Smooth muscle cell (in vitro differentiated cells): ENCODE data around the gene APOA5. TPM values are rescaled to one million over a fixed set of nuclear protein-coding genes. Genes with fewer than 3 reads are reported as not detected.

ENCODE experiments used
- DNase-seq: peaks from one replicate; lab custom pipeline; 2025; ENCODE audit not compliant: unreplicated experiment; lab: John Stamatoyannopoulos, UW
- H2AFZ ChIP-seq: fragments of 200-600 bp; sonication (generic); 2 replicates; pipeline ENCODE4 v1.6.0; 2016; ENCODE audit warnings: antibody characterized with exemption, low read depth, mild to moderate bottlenecking
- H3F3A ChIP-seq: fragments of 200-600 bp; sonication (generic); 2 replicates; pipeline ENCODE4 v1.6.0; 2017; ENCODE audit warnings: antibody characterized with exemption, low read depth
- H3K27ac ChIP-seq: fragments of 200-600 bp; sonication (generic); 2 replicates; pipeline ENCODE4 v1.5.1; 2016; ENCODE audit warnings: low read depth, mild to moderate bottlenecking
- H3K27me3 ChIP-seq: fragments of 200-600 bp; sonication (generic); 2 replicates; pipeline ENCODE4 v1.6.1; 2016; ENCODE audit warnings: low read depth, mild to moderate bottlenecking
- H3K36me3 ChIP-seq: fragments of 200-600 bp; sonication (generic); 2 replicates; pipeline ENCODE4 v1.5.1; 2016; ENCODE audit warnings: low read depth
- H3K4me1 ChIP-seq: fragments of 200-600 bp; sonication (generic); 2 replicates; pipeline ENCODE4 v1.5.1; 2016; ENCODE audit warnings: low read depth
- H3K4me2 ChIP-seq: fragments of 200-600 bp; sonication (generic); 2 replicates; pipeline ENCODE4 v1.6.0; 2016; ENCODE audit warnings: mild to moderate bottlenecking
- H3K4me3 ChIP-seq: fragments of 200-600 bp; sonication (generic); 2 replicates; pipeline ENCODE4 v1.5.1; 2016; ENCODE audit warnings: mild to moderate bottlenecking
- H3K79me2 ChIP-seq: fragments of 200-600 bp; sonication (generic); 2 replicates; pipeline ENCODE4 v1.6.0; 2016; ENCODE audit warnings: low read depth, mild to moderate bottlenecking
- H3K9ac ChIP-seq: fragments of 200-600 bp; sonication (generic); 2 replicates; pipeline ENCODE4 v1.6.0; 2016; ENCODE audit warnings: low read depth
- H3K9me3 ChIP-seq: fragments of 200-600 bp; sonication (generic); replicated peaks from 2 replicates; pipeline ENCODE4 v1.5.1; 2016; ENCODE audit warnings: low read depth
- H4K20me1 ChIP-seq: fragments of 200-600 bp; sonication (generic); 2 replicates; pipeline ENCODE4 v1.6.0; 2016; ENCODE audit warnings: low read depth
- CTCF ChIP-seq: fragments of 200-600 bp; sonication (generic); IDR thresholded peaks from 2 replicates; pipeline ENCODE4 v1.5.1; 2017; ENCODE audit warnings: borderline replicate concordance, mild to moderate bottlenecking, antibody characterized with exemption; ENCODE audit not compliant: insufficient read depth, poor library complexity, severe bottlenecking
- WGBS: methylation state at CpG from one replicate; pipeline ENCODE4 v1.1.7; 2016; ENCODE audit warnings: low lambda C conversion rate; 5-methylcytosine and 5-hydroxymethylcytosine counted together
- polyA plus RNA-seq: library from polyadenylated mRNA; unstranded; fragments of >200 nt; fragmentation: Nextera tagmentation; extraction: Ambion mirVana; gene quantifications from 2 replicates; pipeline ENCODE4 v1.2.1, GENCODE V29; 2016
- total RNA-seq: library from RNA; depleted of rRNA; stranded (reverse); fragments of >200 nt; gene quantifications from 2 replicates; pipeline ENCODE4 v1.2.3, GENCODE V29; 2014

Gene APOA5
- total and polyA plus RNA-seq, 2 experiments from 2014 or later = not detected

DNA sequence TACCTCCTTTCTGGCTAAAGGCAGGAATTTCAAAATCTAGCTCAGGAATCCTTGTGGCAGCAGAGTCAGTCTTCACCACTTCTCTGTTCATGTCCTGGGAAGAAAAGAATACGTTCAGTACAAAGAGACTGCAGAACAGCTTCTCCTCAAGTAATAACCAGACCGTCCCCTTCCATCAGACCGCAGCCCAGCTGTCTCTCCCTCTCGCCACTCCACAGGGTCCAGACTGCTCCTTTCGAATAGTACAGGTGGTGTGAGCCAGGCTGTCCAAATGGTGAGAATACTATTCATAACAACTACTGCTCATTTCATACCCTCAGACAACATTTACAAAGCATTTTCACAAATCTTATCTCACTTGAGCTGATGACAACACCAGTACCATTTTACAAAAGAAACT, 4.7 kb downstream of the APOA5 start:
- Histone ChIP-seq H3K79me2 (peaks cover 13% of the 10 kb centered on the region), H3K9ac (peak overlapping the region; percentile 91), H3K4me2 (peak overlapping the region; percentile 98), H3K27ac (peak overlapping the region; percentile 71), H3F3A (no peaks in the 10 kb centered on the region), H3K4me1 (peaks cover 12% of the 10 kb centered on the region), H2AFZ (no peak overlapping the region), H4K20me1 (no peaks in the 10 kb centered on the region), H3K36me3 (peaks cover 8% of the 10 kb centered on the region), H3K4me3 (peak overlapping the region; percentile 92), H3K27me3 (no peaks in the 10 kb centered on the region), H3K9me3 (no peaks in the 10 kb centered on the region)
- TF ChIP-seq CTCF = no peak
- 70% methylated on average over 5 of the region's 5 CpGs for WGBS
- no peak for DNase-seq

DNA sequence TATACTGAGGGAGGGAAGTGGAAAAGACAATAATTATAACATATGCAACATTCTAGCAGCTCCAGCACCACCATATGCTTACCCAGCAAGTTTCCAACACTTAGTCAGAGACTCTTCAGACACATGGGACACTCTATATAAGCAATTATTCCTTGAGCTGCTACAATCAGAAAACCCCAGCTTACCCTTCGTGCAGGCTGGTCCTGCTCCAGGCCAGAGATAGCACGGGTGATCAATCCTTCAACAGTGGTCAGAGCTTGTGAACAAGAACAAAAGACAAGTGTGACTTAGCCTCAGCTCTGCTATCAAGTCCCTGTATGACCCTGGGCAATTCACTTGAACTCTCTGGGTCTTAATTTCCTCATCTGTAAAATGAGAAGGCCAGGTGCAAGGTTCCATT, 5.4 kb downstream of the APOA5 start:
- TF ChIP-seq CTCF = no peak
- Histone ChIP-seq H3K4me3 (no peak overlapping the region), H3K79me2 (peaks cover 13% of the 10 kb centered on the region), H3K4me1 (peaks cover 12% of the 10 kb centered on the region), H3K27me3 (no peaks in the 10 kb centered on the region), H2AFZ (no peak overlapping the region), H3K36me3 (peaks cover 8% of the 10 kb centered on the region), H3K4me2 (no peak overlapping the region), H4K20me1 (no peaks in the 10 kb centered on the region), H3F3A (no peaks in the 10 kb centered on the region), H3K9me3 (no peaks in the 10 kb centered on the region), H3K27ac (no peak overlapping the region), H3K9ac (no peak overlapping the region)
- 93% methylated on average over 2 of the region's 2 CpGs for WGBS
- no peak for DNase-seq

- Histone ChIP-seq H3K4me3 (no peak overlapping the region), H4K20me1 (no peaks in the 10 kb centered on the region), H3K27me3 (no peaks in the 10 kb centered on the region), H3K36me3 (peaks cover 23% of the 10 kb centered on the region), H3K79me2 (peaks cover 13% of the 10 kb centered on the region), H3F3A (no peaks in the 10 kb centered on the region), H3K27ac (no peak overlapping the region), H3K9ac (no peak overlapping the region), H3K4me2 (no peak overlapping the region), H2AFZ (no peak overlapping the region), H3K4me1 (peaks cover 7% of the 10 kb centered on the region), H3K9me3 (no peaks in the 10 kb centered on the region)
- DNase-seq = no peak
- WGBS = 84% methylated on average over 4 of the region's 4 CpGs
- TF ChIP-seq CTCF = no peak
Measured at GRCh38 chr11:116782728-116783127, 9.0 kb downstream of the APOA5 start.

- no peak overlapping the region for H2AFZ ChIP-seq
- WGBS = 95% methylated on average over 4 of the region's 4 CpGs
- peaks cover 5% of the 10 kb centered on the region for H3K4me1 ChIP-seq
- no peak overlapping the region for H3K4me2 ChIP-seq
- no peak overlapping the region for H3K27ac ChIP-seq
- H3K36me3 ChIP-seq = peaks cover 24% of the 10 kb centered on the region
- no peak for DNase-seq
- peaks cover 3% of the 10 kb centered on the region for H3F3A ChIP-seq
- no peak overlapping the region for H3K4me3 ChIP-seq
- H4K20me1 ChIP-seq = no peaks in the 10 kb centered on the region
- no peaks in the 10 kb centered on the region for H3K79me2 ChIP-seq
- H3K27me3 ChIP-seq = no peaks in the 10 kb centered on the region
- H3K9ac ChIP-seq = no peak overlapping the region
- no peaks in the 10 kb centered on the region for H3K9me3 ChIP-seq
- TF ChIP-seq CTCF = no peak
Measured at GRCh38 chr11:116778556-116778955, 13.1 kb downstream of the APOA5 start.
